ENCODE data around the gene MINPP1.
A peak's percentile ranks its signal among the peaks of the same experiment; 100 is the strongest.

Gene MINPP1

DNA sequence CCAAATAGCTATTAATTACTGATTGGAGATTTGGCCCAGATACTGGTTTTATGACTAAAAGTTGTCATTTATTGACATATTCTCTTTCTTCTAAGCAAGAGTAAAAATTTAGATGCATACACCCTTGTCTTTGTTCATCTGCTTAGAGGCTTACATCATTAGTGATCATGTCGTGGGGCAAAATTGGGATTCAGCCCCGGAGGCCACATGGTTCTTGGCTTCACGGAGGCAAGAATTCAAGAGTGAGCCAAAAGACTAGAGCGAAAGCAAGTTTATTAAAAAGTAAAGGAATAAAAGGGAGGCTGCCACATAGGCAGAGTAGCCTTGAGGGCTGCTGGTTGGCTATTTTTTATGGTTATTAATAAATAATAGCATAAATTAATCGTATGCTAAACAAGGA lies 41.1 kb downstream of the MINPP1 start:
- no peak overlapping the region for H3K27ac ChIP-seq (ENCODE audit: low read length)
- WGBS (ENCODE audit: insufficient coverage, insufficient read length): no CpG with 5 or more reads among the region's 5 CpGs
- no peak for DNase-seq (ENCODE audit: low read depth, low spot score)
- H3K4me1 ChIP-seq (ENCODE audit: control insufficient read depth, insufficient read depth, low read length): 0 out of 2 replicates have a peak, but pooled peaks cover 2% of the 10 kb centered on the region
- H3K4me3 ChIP-seq (ENCODE audit: low read length): no peak overlapping the region
- peaks cover 2% of the 10 kb centered on the region for H3K9me3 ChIP-seq (ENCODE audit: control insufficient read depth, insufficient read depth, low read length)
- H3K27me3 ChIP-seq (ENCODE audit: control insufficient read depth, insufficient read depth, low read length): no peaks in the 10 kb centered on the region
- peaks cover 8% of the 10 kb centered on the region; the same call in 1 of the 2 replicates for H3K36me3 ChIP-seq (ENCODE audit: control insufficient read depth, insufficient read depth, low read length)

DNA sequence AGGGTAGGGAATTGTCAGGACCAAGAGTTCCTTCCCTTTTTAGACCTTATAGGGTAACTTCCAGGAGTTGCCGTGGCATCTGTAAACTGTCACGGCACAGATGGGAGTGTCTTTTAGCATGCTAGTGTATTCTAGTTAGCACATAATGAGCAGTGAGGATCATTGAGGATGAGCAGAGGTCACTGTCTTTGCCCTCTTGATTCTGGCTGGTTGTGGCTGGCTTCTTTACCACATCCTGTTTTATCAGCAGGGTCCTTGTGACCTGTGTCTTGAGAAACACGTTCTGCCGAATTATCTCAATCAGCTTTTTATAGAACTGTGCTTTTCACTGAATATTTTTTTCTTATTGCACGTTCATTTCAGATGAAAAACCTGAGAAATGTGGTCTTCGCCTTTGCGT lies 41.5 kb downstream of the MINPP1 start:
- Histone ChIP-seq H3K36me3 (ENCODE audit: control insufficient read depth, insufficient read depth, low read length) (peaks cover 8% of the 10 kb centered on the region; the same call in 1 of the 2 replicates), H3K4me3 (ENCODE audit: low read length) (no peak overlapping the region), H3K27ac (ENCODE audit: low read length) (no peak overlapping the region), H3K27me3 (ENCODE audit: control insufficient read depth, insufficient read depth, low read length) (no peaks in the 10 kb centered on the region), H3K4me1 (ENCODE audit: control insufficient read depth, insufficient read depth, low read length) (0 out of 2 replicates have a peak, but pooled peaks cover 3% of the 10 kb centered on the region), H3K9me3 (ENCODE audit: control insufficient read depth, insufficient read depth, low read length) (peaks cover 2% of the 10 kb centered on the region)
- DNase-seq (ENCODE audit: low read depth, low spot score): no peak
- no CpG with 5 or more reads among the region's 7 CpGs for WGBS (ENCODE audit: insufficient coverage, insufficient read length)

DNA sequence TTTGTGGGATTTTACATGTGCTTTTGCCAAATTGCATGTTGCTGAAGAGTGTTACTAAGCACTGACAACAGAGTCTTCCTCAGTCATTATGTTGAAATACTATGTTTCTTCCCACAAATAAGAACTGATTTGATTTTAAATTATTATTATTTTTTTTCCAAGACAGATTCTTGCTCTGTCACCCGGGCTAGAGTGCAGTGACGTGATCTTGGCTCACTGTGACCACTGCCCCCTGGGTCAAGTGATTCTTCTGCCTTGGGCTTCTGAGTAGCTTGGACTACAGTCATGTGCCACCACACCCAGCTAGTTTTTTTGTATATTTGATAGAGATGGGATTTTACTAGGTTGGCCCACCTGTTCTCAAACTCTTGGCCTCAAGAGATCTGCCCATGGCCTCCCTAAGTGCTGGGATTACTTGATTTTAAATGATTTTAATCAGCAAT lies 42.3 kb downstream of the MINPP1 start:
- no peak overlapping the region for H3K27ac ChIP-seq (ENCODE audit: low read length)
- H3K9me3 ChIP-seq (ENCODE audit: control insufficient read depth, insufficient read depth, low read length): peaks cover 2% of the 10 kb centered on the region
- no peaks in the 10 kb centered on the region for H3K27me3 ChIP-seq (ENCODE audit: control insufficient read depth, insufficient read depth, low read length)
- no peak for DNase-seq (ENCODE audit: low read depth, low spot score)
- WGBS (ENCODE audit: insufficient coverage, insufficient read length): no CpG with 5 or more reads among the region's 2 CpGs
- H3K4me1 ChIP-seq (ENCODE audit: control insufficient read depth, insufficient read depth, low read length): 0 out of 2 replicates have a peak, but pooled peaks cover 3% of the 10 kb centered on the region
- no peak overlapping the region for H3K4me3 ChIP-seq (ENCODE audit: low read length)
- peaks cover 6% of the 10 kb centered on the region; the same call in 1 of the 2 replicates for H3K36me3 ChIP-seq (ENCODE audit: control insufficient read depth, insufficient read depth, low read length)

DNA sequence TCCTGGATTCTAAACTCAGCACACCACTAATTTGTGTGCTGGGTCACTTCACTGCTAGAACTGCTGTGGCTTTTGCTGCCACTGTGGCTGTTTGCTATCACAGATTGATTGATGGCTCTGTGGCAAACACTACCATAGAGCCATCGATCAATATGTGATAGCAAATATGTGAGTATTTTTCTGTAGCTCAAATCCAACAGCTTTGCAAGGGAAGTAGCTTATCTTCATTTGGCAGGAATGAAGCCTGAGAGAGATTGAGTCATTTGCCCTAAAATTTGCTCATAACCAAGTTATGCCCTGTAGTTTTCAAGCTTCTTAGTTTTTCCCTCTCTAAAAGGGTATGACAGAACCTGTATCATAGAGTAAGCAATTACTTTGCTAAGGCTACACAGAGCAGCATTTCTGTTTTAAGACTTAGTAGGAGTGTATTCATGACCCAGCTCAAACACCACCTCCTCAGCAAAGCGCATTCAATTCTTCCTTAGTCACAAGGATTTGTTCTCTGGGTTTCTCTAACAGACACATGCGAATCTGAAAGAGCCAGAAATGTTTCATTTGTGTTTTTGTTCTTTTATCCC lies 43.1 kb downstream of the MINPP1 start:
- H3K4me3 ChIP-seq (ENCODE audit: low read length): no peak overlapping the region

DNA sequence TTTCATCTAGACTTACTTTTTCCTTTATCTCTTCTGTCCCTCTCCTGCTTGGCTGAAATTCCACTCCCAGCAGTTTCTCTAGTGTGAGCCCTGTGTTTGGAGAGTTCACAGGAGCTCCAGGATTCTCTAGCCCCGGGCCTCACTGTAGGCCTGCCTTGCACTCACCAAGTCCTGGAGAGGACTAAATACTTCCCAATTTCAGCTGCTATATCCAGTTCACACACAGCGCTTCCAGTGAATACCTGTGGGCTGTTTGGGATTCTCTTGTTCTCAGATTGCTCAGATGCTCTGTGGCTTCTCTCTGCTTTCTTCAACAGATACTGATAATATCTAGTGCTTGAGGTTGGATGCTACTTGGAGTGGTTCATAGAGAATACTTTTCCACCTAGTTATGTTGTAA lies 46.0 kb downstream of the MINPP1 start:
- Histone ChIP-seq H3K9me3 (ENCODE audit: control insufficient read depth, insufficient read depth, low read length) (no peaks in the 10 kb centered on the region), H3K36me3 (ENCODE audit: control insufficient read depth, insufficient read depth, low read length) (no peaks in the 10 kb centered on the region), H3K4me3 (ENCODE audit: low read length) (no peak overlapping the region), H3K4me1 (ENCODE audit: control insufficient read depth, insufficient read depth, low read length) (0 out of 2 replicates have a peak, but pooled peaks cover 3% of the 10 kb centered on the region), H3K27ac (ENCODE audit: low read length) (no peak overlapping the region), H3K27me3 (ENCODE audit: control insufficient read depth, insufficient read depth, low read length) (no peaks in the 10 kb centered on the region)
- DNase-seq (ENCODE audit: low read depth, low spot score): no peak
- no CpG with 5 or more reads among the region's 2 CpGs for WGBS (ENCODE audit: insufficient coverage, insufficient read length)

More for the DNA sequence above, 43.1 kb downstream of the MINPP1 start:
- 0 out of 2 replicates have a peak, but pooled peaks cover 3% of the 10 kb centered on the region for H3K4me1 ChIP-seq (ENCODE audit: control insufficient read depth, insufficient read depth, low read length)
- no peaks in the 10 kb centered on the region for H3K27me3 ChIP-seq (ENCODE audit: control insufficient read depth, insufficient read depth, low read length)
- DNase-seq (ENCODE audit: low read depth, low spot score): no peak
- H3K36me3 ChIP-seq (ENCODE audit: control insufficient read depth, insufficient read depth, low read length): peaks cover 2% of the 10 kb centered on the region; the same call in 1 of the 2 replicates
- no CpG with 5 or more reads among the region's 3 CpGs for WGBS (ENCODE audit: insufficient coverage, insufficient read length)
- peaks cover 2% of the 10 kb centered on the region for H3K9me3 ChIP-seq (ENCODE audit: control insufficient read depth, insufficient read depth, low read length)
- H3K27ac ChIP-seq (ENCODE audit: low read length): no peak overlapping the region

DNA sequence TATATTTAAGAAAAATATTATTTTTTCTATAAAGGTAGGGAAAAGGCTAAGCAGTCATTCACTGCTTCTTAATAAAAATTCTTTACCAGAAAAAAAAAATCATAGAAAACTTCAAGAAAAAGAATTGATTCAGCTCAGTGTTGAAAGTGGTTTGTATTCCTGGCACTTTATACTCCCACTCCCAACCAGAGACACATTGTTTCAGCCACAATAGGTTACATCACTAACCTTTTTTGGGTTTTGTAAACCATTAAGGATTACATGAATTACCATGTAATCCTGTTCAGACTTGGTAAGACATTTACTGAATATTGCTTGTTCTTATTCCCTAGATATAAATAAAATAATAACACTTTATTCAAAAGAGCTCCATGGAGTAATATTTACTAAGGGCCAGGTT lies 46.6 kb downstream of the MINPP1 start:
- no peak overlapping the region for H3K4me3 ChIP-seq (ENCODE audit: low read length)
- H3K9me3 ChIP-seq (ENCODE audit: control insufficient read depth, insufficient read depth, low read length): no peaks in the 10 kb centered on the region
- no peak for DNase-seq (ENCODE audit: low read depth, low spot score)
- no peak overlapping the region for H3K27ac ChIP-seq (ENCODE audit: low read length)
- H3K36me3 ChIP-seq (ENCODE audit: control insufficient read depth, insufficient read depth, low read length): no peaks in the 10 kb centered on the region
- 0 out of 2 replicates have a peak, but pooled peaks cover 3% of the 10 kb centered on the region for H3K4me1 ChIP-seq (ENCODE audit: control insufficient read depth, insufficient read depth, low read length)
- no peaks in the 10 kb centered on the region for H3K27me3 ChIP-seq (ENCODE audit: control insufficient read depth, insufficient read depth, low read length)

DNA sequence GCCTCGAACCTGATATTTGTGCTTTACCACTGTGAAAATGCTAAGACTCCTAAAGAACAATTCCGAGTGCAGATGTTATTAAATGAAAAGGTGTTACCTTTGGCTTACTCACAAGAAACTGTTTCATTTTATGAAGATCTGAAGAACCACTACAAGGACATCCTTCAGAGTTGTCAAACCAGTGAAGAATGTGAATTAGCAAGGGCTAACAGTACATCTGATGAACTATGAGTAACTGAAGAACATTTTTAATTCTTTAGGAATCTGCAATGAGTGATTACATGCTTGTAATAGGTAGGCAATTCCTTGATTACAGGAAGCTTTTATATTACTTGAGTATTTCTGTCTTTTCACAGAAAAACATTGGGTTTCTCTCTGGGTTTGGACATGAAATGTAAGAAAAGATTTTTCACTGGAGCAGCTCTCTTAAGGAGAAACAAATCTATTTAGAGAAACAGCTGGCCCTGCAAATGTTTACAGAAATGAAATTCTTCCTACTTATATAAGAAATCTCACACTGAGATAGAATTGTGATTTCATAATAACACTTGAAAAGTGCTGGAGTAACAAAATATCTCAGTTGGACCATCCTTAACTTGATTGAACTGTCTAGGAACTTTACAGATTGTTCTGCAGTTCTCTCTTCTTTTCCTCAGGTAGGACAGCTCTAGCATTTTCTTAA lies 47.7 kb downstream of the MINPP1 start:
- no peaks in the 10 kb centered on the region for H3K36me3 ChIP-seq (ENCODE audit: control insufficient read depth, insufficient read depth, low read length)
- no CpG with 5 or more reads among the region's 2 CpGs for WGBS (ENCODE audit: insufficient coverage, insufficient read length)
- 0 out of 2 replicates have a peak, but pooled peaks cover 3% of the 10 kb centered on the region for H3K4me1 ChIP-seq (ENCODE audit: control insufficient read depth, insufficient read depth, low read length)
- no peak overlapping the region for H3K4me3 ChIP-seq (ENCODE audit: low read length)
- H3K27ac ChIP-seq (ENCODE audit: low read length): no peak overlapping the region
- DNase-seq (ENCODE audit: low read depth, low spot score): no peak
- H3K27me3 ChIP-seq (ENCODE audit: control insufficient read depth, insufficient read depth, low read length): no peaks in the 10 kb centered on the region
- H3K9me3 ChIP-seq (ENCODE audit: control insufficient read depth, insufficient read depth, low read length): no peaks in the 10 kb centered on the region

DNA sequence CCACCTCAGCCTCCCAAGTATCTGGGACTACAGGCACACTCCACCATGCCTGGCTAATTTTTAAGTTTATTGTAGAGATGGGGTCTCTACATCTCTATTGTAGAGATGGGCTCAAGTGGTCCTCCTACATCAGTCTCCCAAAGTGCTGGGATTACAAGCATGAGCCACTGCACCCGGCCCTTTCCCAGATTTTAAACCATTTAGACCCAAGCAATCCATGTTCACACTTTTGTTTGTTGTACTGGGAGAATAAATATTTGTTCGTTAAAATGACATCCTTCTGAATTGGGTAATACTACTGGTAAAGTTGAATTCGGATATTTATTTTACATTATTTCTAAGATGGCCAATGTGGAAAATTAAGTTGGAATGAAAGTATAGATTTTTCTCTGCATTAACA lies 52.7 kb downstream of the MINPP1 start:
- Histone ChIP-seq H3K4me3 (ENCODE audit: low read length) (no peak overlapping the region), H3K27ac (ENCODE audit: low read length) (no peak overlapping the region), H3K9me3 (ENCODE audit: control insufficient read depth, insufficient read depth, low read length) (no peaks in the 10 kb centered on the region), H3K4me1 (ENCODE audit: control insufficient read depth, insufficient read depth, low read length) (peaks cover 3% of the 10 kb centered on the region; the same call in 1 of the 2 replicates), H3K27me3 (ENCODE audit: control insufficient read depth, insufficient read depth, low read length) (no peaks in the 10 kb centered on the region), H3K36me3 (ENCODE audit: control insufficient read depth, insufficient read depth, low read length) (no peaks in the 10 kb centered on the region)
- 100% methylated on average over 2 of the region's 3 CpGs for WGBS (ENCODE audit: insufficient coverage, insufficient read length)
- no peak for DNase-seq (ENCODE audit: low read depth, low spot score)

DNA sequence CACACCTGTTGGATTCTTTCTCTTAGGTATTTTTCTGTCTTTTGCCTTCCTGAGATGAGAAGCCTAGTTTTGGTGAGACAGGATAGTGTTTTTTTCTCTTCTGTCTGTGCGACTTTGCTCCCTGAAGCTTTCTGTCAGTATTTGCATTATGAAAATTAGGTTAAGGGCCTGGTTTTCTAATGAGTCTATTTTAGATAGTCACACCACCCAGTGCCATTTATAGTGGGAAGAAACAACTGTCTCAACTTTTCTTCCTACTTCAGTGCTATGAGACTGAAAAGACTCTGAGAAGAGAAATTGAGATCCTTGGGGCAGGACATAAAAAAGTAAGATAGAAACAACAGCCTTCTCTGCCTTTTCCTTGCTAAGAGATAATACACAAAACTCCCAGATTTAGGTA lies 53.6 kb downstream of the MINPP1 start:
- Histone ChIP-seq H3K27ac (ENCODE audit: low read length) (no peak overlapping the region), H3K9me3 (ENCODE audit: control insufficient read depth, insufficient read depth, low read length) (no peaks in the 10 kb centered on the region; the same call in 1 of the 2 replicates), H3K36me3 (ENCODE audit: control insufficient read depth, insufficient read depth, low read length) (no peaks in the 10 kb centered on the region), H3K4me3 (ENCODE audit: low read length) (no peak overlapping the region), H3K27me3 (ENCODE audit: control insufficient read depth, insufficient read depth, low read length) (no peaks in the 10 kb centered on the region), H3K4me1 (ENCODE audit: control insufficient read depth, insufficient read depth, low read length) (peaks cover 3% of the 10 kb centered on the region; the same call in 1 of the 2 replicates)
- WGBS (ENCODE audit: insufficient coverage, insufficient read length): no CpG with 5 or more reads among the region's 1 CpG
- DNase-seq (ENCODE audit: low read depth, low spot score): no peak

DNA sequence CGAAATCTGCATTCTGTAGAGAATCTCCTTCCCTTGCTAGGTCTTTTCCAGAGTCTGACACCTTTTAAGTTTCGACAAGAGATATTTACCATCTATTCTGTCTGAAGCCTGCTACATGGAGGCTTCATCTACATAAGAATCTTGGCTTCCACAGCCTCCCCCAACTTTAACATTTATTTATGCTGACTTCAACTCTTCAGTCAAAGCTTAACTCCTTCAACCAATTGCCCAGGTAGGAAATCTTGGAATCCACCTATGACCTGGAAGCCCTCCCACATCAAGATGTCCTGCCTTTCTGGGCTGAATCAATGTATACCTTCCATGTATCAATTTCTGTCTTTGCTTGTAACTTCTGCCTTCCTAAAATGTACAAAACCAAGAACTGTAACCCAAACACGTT lies 54.7 kb downstream of the MINPP1 start:
- H3K27ac ChIP-seq (ENCODE audit: low read length): no peak overlapping the region
- no CpG with 5 or more reads among the region's 3 CpGs for WGBS (ENCODE audit: insufficient coverage, insufficient read length)
- H3K9me3 ChIP-seq (ENCODE audit: control insufficient read depth, insufficient read depth, low read length): peaks cover 2% of the 10 kb centered on the region

More for the DNA sequence above, 54.7 kb downstream of the MINPP1 start:
- Histone ChIP-seq H3K36me3 (ENCODE audit: control insufficient read depth, insufficient read depth, low read length) (0 out of 2 replicates have a peak, but pooled peaks cover 2% of the 10 kb centered on the region), H3K27me3 (ENCODE audit: control insufficient read depth, insufficient read depth, low read length) (no peaks in the 10 kb centered on the region), H3K4me3 (ENCODE audit: low read length) (no peak overlapping the region), H3K4me1 (ENCODE audit: control insufficient read depth, insufficient read depth, low read length) (peaks cover 3% of the 10 kb centered on the region; the same call in 1 of the 2 replicates)
- DNase-seq (ENCODE audit: low read depth, low spot score): peak; percentile 20

All from iPS DF 6.9 (cell line).